ENCODE data around the gene NUDT9. TPM values are rescaled to one million over a fixed set of nuclear protein-coding genes. Genes with fewer than 3 reads are reported as not detected.
"Not testable (repeated sequence)": the region's sequence is repeated elsewhere in the genome, so short reads cannot be mapped to it uniquely, and the experiment has no call there.

NUDT9 gene
- 10 to 100 TPM; 25.7 to 30.2 TPM for total RNA-seq
- long read RNA-seq, transcript NUDT9-201 (8 exons, 1,701 nt) = major isoform, 35 of 40 reads
- long read RNA-seq, partial matches to known transcripts = 0 of 40 reads
- long read RNA-seq, other reads (novel, unspliced or antisense) = 5 of 40 reads

DNA sequence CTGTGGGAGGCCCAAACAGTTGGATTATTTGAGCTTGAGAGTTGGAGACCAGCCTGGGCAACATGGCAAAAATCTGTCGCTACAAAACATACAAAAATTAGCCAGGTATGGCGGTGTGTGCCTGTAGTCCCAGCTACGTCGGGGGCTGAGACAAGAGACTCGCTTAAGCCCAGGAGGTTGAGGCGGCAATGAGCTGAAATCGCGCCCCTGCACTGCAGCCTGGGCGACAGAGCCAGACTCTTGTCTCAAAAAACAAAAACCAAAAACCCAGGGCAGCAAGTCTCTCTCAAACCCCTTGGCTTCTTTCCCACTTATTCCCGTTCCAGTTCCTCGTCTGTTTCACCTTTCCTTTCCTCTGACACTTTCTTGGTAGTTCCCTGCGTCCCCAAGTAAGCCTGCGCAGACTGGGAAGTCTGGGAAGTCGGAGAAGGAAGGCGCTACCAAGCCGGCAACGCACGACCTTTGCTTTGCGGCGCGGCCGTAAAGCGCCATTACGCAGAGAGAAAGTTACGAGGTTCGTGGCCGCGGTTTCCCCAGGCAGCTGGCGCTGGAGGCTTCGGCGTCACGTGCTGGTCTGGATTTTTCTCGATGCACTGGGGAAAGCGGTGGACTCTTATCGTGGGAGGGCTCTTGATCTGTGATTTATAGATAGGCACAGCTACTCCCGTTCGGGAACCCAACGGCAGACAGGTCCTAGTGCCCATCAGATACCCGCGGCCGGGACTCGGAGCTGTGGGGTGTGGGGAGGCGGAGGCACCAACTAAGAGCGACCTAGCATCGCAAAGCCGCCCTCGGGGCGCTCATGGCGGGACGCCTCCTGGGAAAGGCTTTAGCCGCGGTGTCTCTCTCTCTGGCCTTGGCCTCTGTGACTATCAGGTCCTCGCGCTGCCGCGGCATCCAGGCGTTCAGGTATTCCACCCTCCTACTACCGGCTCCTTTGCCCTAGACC lies at the start of gene NUDT9:
TSS of gene NUDT9 (plus strand) at position 470 of the 949 bp plus-strand sequence. CDS start at position 803, 333 bp downstream.
- ATAC-seq (peak; percentile 96), DNase-seq (peak; percentile 97)
- intact Hi-C loops (cut with DNase I) = no loop called here

GRCh38 chr4:87375719-87376291 lies 46.6 kb upstream of the NUDT9 start:
- ATAC-seq (peak; percentile 77 to 86), DNase-seq (peak; percentile 34)
- intact Hi-C loops (cut with DNase I) = loop anchor here (5.0 to 10.0 kb wide), 3 partner anchors 89 to 469 kb away; no protein-coding TSS in a partner anchor

GRCh38 chr4:87377816-87378215 lies 44.6 kb upstream of the NUDT9 start:
- ATAC-seq (no peak), DNase-seq (no peak)
- intact Hi-C loops (cut with DNase I) = loop anchor here (5.0 to 10.0 kb wide), 3 partner anchors 87 to 467 kb away; no protein-coding TSS in a partner anchor

DNA sequence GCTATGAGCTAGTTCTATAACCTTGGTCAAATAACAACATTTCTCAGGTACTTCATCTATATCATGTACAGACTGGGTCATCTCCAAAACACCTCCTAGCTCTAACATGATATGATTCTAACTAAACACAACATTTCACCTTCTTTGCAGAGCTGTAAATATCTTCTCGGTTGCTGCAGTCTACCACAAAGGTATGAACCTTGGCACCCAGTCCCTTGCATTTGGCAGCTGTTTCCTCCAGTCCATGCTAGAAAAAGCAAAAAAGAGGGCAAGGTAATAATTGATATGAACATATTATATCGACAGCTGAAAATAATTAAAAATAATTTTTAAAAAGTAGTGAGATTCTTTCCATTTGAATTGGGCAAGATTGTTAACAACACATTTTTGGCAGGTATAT lies 40.3 kb upstream of the NUDT9 start:
- ATAC-seq (no peak), DNase-seq (no peak)
- intact Hi-C loops (cut with DNase I) = no loop called here

GRCh38 chr4:87382931-87383330 lies 39.4 kb upstream of the NUDT9 start:
- intact Hi-C loops (cut with DNase I) = no loop called here
- ATAC-seq = no peak
- DNase-seq = no peak

DNA sequence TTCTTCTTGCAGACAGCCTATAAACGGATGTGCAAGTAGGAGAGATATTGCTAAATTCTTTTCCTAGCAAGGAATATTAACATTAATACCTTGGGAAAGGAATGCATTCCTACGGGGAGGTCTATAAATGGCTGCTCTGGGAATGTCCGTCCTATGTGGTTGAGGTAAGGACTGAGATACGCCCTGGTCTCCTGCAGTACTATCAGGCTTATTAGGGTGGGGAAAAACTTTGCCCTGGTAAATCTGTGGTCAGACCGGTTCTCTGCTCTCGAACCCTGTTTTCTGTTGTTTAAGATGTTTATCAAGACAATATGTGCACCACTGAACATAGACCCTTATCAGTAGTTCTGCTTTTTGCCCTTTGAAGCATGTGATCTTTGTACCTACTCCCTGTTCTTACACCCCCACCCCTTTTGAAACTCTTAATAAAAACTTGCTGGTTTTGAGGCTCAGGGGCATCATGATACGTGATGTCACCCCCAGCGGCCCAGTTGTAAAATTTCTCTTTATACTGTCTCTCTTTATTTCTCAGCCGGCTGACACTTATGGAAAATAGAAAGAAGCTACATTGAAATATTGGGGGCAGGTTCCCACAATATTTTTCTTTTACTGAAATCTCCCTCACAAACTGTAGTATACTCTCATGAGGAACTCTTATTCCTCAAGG lies 37.8 kb upstream of the NUDT9 start:
- intact Hi-C loops (cut with DNase I); DNase-seq; ATAC-seq: not testable (repeated sequence)

DNA sequence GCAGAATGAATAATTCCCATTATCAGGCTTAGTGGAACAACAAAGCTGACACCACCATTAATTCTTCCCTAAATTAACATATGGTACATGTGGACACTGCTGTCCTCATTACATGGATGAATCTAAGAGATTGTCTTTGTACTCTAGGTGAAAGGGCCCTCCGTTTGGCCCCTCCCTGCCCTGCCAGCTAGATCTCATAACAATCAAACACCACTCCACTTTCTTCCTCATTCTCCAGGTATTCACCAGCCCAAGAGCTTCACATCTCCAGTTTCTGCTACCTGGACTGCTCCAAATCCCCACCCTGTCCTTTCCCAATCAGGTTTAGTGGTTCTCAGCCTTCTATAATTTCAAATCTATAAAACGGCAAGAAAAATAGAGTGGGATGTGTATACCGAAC lies 35.1 kb upstream of the NUDT9 start:
- DNase-seq = no peak
- no peak for ATAC-seq
- intact Hi-C loops (cut with DNase I) = no loop called here

DNA sequence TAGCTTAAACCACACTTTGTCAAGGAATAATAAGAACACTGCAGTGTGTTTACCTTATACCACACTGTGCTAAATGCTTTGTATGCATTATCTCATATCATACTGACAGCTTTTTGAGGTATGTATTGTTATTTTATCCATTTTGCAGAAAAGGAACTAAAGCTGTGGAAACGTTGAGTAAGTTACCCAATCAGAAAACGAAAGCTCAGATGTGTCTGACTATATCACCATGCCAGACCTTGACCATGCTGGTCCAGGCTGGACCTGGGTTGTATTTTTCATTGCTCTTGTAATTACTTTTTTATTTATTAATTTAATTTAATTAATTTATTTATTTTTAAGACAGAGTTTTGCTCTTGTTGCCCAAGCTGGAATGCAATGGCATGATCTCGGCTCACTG lies 33.5 kb upstream of the NUDT9 start:
- DNase-seq (no peak), ATAC-seq (no peak)
- intact Hi-C loops (cut with DNase I) = no loop called here

GRCh38 chr4:87390055-87390454 lies 32.3 kb upstream of the NUDT9 start:
- intact Hi-C loops (cut with DNase I); ATAC-seq; DNase-seq: not testable (repeated sequence)

GRCh38 chr4:87390551-87390890 lies 31.9 kb upstream of the NUDT9 start:
- intact Hi-C loops (cut with DNase I) = no loop called here
- DNase-seq (no peak), ATAC-seq (no peak)

DNA sequence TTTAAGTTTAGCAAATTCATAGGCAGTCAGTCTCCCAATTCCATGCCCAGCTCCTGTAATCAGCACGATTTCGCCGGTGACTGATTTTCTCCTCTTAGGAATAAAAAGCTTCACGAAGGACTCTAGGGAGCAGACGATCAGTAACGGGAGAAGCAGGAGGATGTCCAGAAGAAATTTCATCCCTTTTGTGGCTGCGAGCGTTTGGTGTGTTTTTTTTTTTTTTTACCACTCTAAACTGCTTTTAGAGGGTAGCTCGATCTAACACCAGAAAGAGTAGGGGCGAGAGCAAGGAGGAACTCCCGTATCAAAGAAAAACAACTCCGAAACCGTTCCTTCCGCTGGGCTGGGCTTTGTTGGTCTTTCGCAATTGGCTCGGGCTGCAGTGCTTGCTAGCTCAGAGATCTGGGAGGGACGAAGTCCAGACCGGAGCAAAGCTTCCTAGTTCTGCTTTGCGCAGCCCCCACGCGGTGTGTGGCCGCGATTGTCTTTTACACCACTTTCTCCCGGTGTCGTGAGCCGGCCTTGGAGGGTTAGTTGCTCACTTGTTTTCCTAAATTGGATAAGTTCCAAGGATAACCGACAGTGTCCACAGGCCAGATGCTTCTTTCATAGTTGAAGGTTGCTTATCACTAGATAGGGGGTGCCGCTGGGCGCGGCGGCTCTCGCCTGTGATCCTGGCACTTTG lies 31.3 kb upstream of the NUDT9 start, which contains the start of gene HSD17B11:
TSS of gene HSD17B11 (minus strand) at position 298 of the 685 bp plus-strand sequence. CDS start at position 180, 118 bp downstream.
- ATAC-seq (peak; percentile 100), DNase-seq (peak; percentile 92)
- intact Hi-C loops (cut with DNase I) = no loop called here

- ATAC-seq (peak; percentile 14 to 50), DNase-seq (no peak)
- intact Hi-C loops (cut with DNase I) = no loop called here
These were observed 30.8 kb upstream of the NUDT9 start for GRCh38 chr4:87391576-87392054.

- ATAC-seq (no peak), DNase-seq (no peak)
- intact Hi-C loops (cut with DNase I) = no loop called here
These were observed 30.2 kb upstream of the NUDT9 start for GRCh38 chr4:87392183-87392582.

GRCh38 chr4:87395073-87395472 lies 27.3 kb upstream of the NUDT9 start:
- DNase-seq; intact Hi-C loops (cut with DNase I); ATAC-seq: not testable (repeated sequence)

DNA sequence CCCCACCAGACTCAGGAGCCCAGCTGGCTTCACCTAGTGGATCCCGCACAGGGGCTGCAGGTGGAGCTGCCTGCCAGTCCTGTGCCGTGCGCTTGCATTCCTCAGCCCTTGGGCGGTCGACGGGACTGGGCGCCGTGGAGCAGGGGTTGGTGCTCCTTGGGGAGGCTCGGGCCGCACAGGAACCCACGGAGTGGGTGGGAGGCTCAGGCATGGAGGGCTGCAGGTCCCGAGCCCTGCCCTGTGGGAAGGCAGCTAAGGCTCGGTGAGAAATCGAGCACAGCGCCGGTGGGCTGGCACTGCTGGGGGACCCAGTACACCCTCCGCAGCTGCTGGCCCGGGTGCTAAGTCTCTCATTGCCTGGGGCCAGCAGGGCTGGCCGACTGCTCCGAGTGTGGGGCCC lies 26.5 kb upstream of the NUDT9 start:
- intact Hi-C loops (cut with DNase I); ATAC-seq; DNase-seq: not testable (repeated sequence)

DNA sequence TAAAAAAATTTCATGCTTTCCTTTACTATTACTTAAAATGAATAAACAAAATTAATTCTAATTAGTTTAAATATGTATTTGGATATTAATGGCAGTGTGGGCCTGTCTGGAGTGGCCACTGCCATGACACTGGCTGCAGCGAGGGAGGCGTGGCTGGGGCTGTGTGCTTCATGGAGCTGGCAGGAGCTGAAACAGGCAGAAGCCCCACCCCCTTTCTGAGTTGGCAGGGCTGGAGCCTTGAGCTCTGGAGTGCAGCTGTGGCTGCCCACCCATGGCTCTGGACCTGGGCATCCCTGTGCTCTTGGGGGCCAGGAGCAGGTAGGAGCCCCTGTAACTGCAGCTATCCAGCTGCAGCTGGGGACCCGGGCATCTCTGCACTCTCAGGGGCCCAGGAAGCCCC lies 23.2 kb upstream of the NUDT9 start:
- ATAC-seq = peak; percentile 50 to 53
- intact Hi-C loops (cut with DNase I) = no loop called here
- DNase-seq = no peak

GRCh38 chr4:87399954-87400353 lies 22.4 kb upstream of the NUDT9 start:
- ATAC-seq (no peak), DNase-seq (no peak)
- intact Hi-C loops (cut with DNase I) = no loop called here

GRCh38 chr4:87403732-87404131 lies 18.6 kb upstream of the NUDT9 start:
- DNase-seq; intact Hi-C loops (cut with DNase I); ATAC-seq: not testable (repeated sequence)

Data from left cardiac atrium (tissue), 4 donors.